ENCODE data around the gene HAUS8.

DNA sequence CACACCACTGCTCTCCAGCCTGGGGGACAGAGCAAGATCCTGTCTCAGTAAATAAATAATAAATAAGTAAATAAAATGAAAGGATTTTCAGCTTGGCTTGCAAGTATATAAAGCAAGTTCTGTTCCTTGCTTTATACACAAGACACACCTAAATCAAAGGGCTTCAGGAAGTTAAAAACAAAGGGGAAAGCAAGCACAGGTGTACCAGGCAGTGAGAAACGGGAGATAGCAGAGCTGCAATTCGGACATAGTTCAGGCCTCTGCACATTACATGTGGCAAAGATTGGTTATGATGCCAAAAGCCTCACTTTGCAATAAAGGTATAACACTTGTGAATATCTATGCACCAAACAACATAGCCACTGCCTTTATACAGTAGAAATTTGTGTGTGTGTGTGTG, 47.8 kb upstream of the HAUS8 start:
- no peak for TF ChIP-seq BHLHE40 (IDR thresholded peaks at IDR 0.05; ENCODE audit: borderline replicate concordance)
- no peak for TF ChIP-seq SUZ12 (IDR thresholded peaks at IDR 0.05)
- TF ChIP-seq L3MBTL2 (conservative IDR thresholded peaks at IDR 0.05), result no peak
- no peak for TF ChIP-seq NFRKB (IDR thresholded peaks at IDR 0.05)

Data from HEK293T (cell line).